NB4 (cell line): ENCODE results near the gene FBN1.

Experiments
- DNase-seq: peaks from one replicate; pipeline ENCODE4 v3.0.0; 2010; ENCODE audit warnings: low read depth
- H3K4me3 ChIP-seq: one replicate; pipeline ENCODE4 v1.5.1; 2011; ENCODE audit warnings: mild to moderate bottlenecking, low read depth, low read length, moderate library complexity
- CTCF ChIP-seq: IDR thresholded peaks from one replicate; pipeline ENCODE4 v1.5.1; 2012; ENCODE audit warnings: low read depth, low read length
- MAX ChIP-seq: IDR thresholded peaks from 2 replicates; pipeline ENCODE4 v1.6.1; 2011; ENCODE audit warnings: low read depth, low read length
- MYC ChIP-seq: IDR thresholded peaks from 2 replicates; pipeline ENCODE4 v1.6.1; 2011; ENCODE audit warnings: low read depth, low read length
- POLR2A ChIP-seq: IDR thresholded peaks from 2 replicates; pipeline ENCODE4 v1.6.1; 2011; ENCODE audit warnings: mild to moderate bottlenecking; ENCODE audit not compliant: insufficient read length; ENCODE audit errors: extremely low read depth

Gene FBN1

GRCh38 chr15:48423896-48424475 lies 221.5 kb downstream of the FBN1 start:
- no peak overlapping the region for H3K4me3 ChIP-seq
- DNase-seq = peak; percentile 22
- TF ChIP-seq MAX (no peak), MYC (no peak), CTCF (no peak), POLR2A (no peak)

- no peak for TF ChIP-seq CTCF
- TF ChIP-seq POLR2A = no peak
- TF ChIP-seq MAX = no peak
- TF ChIP-seq MYC = no peak
- no peak for DNase-seq
- no peak overlapping the region for H3K4me3 ChIP-seq
These were observed 222.2 kb downstream of the FBN1 start for GRCh38 chr15:48423342-48423741.

- DNase-seq = no peak
- TF ChIP-seq MYC = no peak
- no peak overlapping the region for H3K4me3 ChIP-seq
These were observed 223.1 kb downstream of the FBN1 start for GRCh38 chr15:48422401-48422800.

- no peak for DNase-seq
- H3K4me3 ChIP-seq = no peak overlapping the region
- TF ChIP-seq MAX = no peak
- no peak for TF ChIP-seq POLR2A
- TF ChIP-seq CTCF = no peak
- no peak for TF ChIP-seq MYC
These were observed 224.1 kb downstream of the FBN1 start for GRCh38 chr15:48421362-48421761.

GRCh38 chr15:48419896-48420295 lies 225.6 kb downstream of the FBN1 start:
- TF ChIP-seq CTCF (no peak), POLR2A (no peak), MYC (no peak)
- H3K4me3 ChIP-seq = no peak overlapping the region
- DNase-seq = no peak

- TF ChIP-seq MAX (no peak), POLR2A (no peak), MYC (no peak), CTCF (no peak)
- no peak for DNase-seq
- no peak overlapping the region for H3K4me3 ChIP-seq
These were observed 227.2 kb downstream of the FBN1 start for GRCh38 chr15:48418343-48418742.
